Measurements from ENCODE around the gene WNT9B. TPM values are rescaled to one million over a fixed set of nuclear protein-coding genes. Genes with fewer than 3 reads are reported as not detected.

The WNT9B gene
- total and polyA plus RNA-seq, 9 of the 15 experiments (the other 6 are each of a cell fraction or from before 2014, with no cell fraction given): not detected

- TF ChIP-seq MGA (IDR thresholded peaks at IDR 0.05): 0 out of 2 replicates have a peak, but pooled peaks have one; percentile 29
- TF ChIP-seq, protein P1, sequence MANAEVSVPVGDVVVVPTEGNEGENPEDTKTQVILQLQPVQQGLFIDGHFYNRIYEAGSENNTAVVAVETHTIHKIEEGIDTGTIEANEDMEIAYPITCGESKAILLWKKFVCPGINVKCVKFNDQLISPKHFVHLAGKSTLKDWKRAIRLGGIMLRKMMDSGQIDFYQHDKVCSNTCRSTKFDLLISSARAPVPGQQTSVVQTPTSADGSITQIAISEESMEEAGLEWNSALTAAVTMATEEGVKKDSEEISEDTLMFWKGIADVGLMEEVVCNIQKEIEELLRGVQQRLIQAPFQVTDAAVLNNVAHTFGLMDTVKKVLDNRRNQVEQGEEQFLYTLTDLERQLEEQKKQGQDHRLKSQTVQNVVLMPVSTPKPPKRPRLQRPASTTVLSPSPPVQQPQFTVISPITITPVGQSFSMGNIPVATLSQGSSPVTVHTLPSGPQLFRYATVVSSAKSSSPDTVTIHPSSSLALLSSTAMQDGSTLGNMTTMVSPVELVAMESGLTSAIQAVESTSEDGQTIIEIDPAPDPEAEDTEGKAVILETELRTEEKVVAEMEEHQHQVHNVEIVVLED (CRISPR knock-in tag; IDR thresholded peaks at IDR 0.05): no peak
- TF ChIP-seq HMG20A (CRISPR knock-in tag; conservative IDR thresholded peaks at IDR 0.05): no peak
- TF ChIP-seq ZNF778 (CRISPR knock-in tag; IDR thresholded peaks at IDR 0.05): no peak
- peak; percentile 58; the same call in 1 of the 2 replicates for TF ChIP-seq MYC (IDR thresholded peaks at IDR 0.05; ENCODE audit: low read depth, low read length)
- TF ChIP-seq MYC (CRISPR knock-in tag; IDR thresholded peaks at IDR 0.05; ENCODE audit: borderline replicate concordance, low read depth): no peak
- TF ChIP-seq, protein P2, sequence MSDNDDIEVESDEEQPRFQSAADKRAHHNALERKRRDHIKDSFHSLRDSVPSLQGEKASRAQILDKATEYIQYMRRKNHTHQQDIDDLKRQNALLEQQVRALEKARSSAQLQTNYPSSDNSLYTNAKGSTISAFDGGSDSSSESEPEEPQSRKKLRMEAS (CRISPR knock-in tag; IDR thresholded peaks at IDR 0.05): 0 out of 2 replicates have a peak, but pooled peaks have one; percentile 40
- TF ChIP-seq, protein P3, sequence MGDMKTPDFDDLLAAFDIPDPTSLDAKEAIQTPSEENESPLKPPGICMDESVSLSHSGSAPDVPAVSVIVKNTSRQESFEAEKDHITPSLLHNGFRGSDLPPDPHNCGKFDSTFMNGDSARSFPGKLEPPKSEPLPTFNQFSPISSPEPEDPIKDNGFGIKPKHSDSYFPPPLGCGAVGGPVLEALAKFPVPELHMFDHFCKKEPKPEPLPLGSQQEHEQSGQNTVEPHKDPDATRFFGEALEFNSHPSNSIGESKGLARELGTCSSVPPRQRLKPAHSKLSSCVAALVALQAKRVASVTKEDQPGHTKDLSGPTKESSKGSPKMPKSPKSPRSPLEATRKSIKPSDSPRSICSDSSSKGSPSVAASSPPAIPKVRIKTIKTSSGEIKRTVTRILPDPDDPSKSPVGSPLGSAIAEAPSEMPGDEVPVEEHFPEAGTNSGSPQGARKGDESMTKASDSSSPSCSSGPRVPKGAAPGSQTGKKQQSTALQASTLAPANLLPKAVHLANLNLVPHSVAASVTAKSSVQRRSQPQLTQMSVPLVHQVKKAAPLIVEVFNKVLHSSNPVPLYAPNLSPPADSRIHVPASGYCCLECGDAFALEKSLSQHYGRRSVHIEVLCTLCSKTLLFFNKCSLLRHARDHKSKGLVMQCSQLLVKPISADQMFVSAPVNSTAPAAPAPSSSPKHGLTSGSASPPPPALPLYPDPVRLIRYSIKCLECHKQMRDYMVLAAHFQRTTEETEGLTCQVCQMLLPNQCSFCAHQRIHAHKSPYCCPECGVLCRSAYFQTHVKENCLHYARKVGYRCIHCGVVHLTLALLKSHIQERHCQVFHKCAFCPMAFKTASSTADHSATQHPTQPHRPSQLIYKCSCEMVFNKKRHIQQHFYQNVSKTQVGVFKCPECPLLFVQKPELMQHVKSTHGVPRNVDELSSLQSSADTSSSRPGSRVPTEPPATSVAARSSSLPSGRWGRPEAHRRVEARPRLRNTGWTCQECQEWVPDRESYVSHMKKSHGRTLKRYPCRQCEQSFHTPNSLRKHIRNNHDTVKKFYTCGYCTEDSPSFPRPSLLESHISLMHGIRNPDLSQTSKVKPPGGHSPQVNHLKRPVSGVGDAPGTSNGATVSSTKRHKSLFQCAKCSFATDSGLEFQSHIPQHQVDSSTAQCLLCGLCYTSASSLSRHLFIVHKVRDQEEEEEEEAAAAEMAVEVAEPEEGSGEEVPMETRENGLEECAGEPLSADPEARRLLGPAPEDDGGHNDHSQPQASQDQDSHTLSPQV (IDR thresholded peaks at IDR 0.05): 0 out of 2 replicates have a peak, but pooled peaks have one; percentile 30
- TF ChIP-seq GTF2F1 (IDR thresholded peaks at IDR 0.05; ENCODE audit: low read depth, low read length): peak; percentile 33; the same call in 1 of the 2 replicates
These were observed 28.9 kb upstream of the WNT9B start (continued) for GRCh38 chr17:46822388-46822921.

Measured in K562 (cell line).